ENCODE measurements around the gene CHADL. TPM values are rescaled to one million over a fixed set of nuclear protein-coding genes. Genes with fewer than 3 reads are reported as not detected.
A peak's percentile ranks its signal among the peaks of the same experiment; 100 is the strongest.

CHADL gene
- total RNA-seq, 4 donors from 2014 or later, result 5.9 to 12.6 (median 7.4) TPM

- peaks cover 0 to 5% (median 3%) of the 10 kb centered on the region in 3 donors for H3K4me1 ChIP-seq
- no peak for ATAC-seq
- no peaks in the 10 kb centered on the region for H3K9me3 ChIP-seq
- peaks cover 0 to 91% of the 10 kb centered on the region in 2 donors for H3K36me3 ChIP-seq
- 88 to 100% methylated on average over 2 to 8 of the region's 9 CpGs for WGBS, 2 donors (ENCODE audit: low coverage in 1 of 2)
- TF ChIP-seq POLR2A (IDR thresholded peaks at IDR 0.05), result no peak
- no peak for TF ChIP-seq CTCF (IDR thresholded peaks at IDR 0.05)
- no peak for TF ChIP-seq POLR2AphosphoS5 (IDR thresholded peaks at IDR 0.05)
- TF ChIP-seq EP300 (IDR thresholded peaks at IDR 0.05), result no peak
- no peak overlapping the region for H3K27ac ChIP-seq
- no peaks in the 10 kb centered on the region for H3K27me3 ChIP-seq
- H3K4me3 ChIP-seq, result no peak overlapping the region
Observed at GRCh38 chr22:41222846-41223507, 17.8 kb downstream of the CHADL start.

GRCh38 chr22:41217553-41218157 is 23.1 kb downstream of the CHADL start:
- peak overlapping the region; percentile 66 to 88 (median 84) for H3K27ac ChIP-seq
- ATAC-seq, result peak; percentile 92

GRCh38 chr22:41216984-41217383 is 23.7 kb downstream of the CHADL start:
- peak; percentile 34 for ATAC-seq
- TF ChIP-seq CTCF (IDR thresholded peaks at IDR 0.05) (no peak), POLR2A (IDR thresholded peaks at IDR 0.05) (no peak), EP300 (IDR thresholded peaks at IDR 0.05) (no peak), POLR2AphosphoS5 (IDR thresholded peaks at IDR 0.05) (no peak)
- Histone ChIP-seq H3K9me3 (no peaks in the 10 kb centered on the region), H3K4me3 (peak overlapping the region in 1 of 2 donors; percentile 33), H3K27me3 (no peaks in the 10 kb centered on the region), H3K36me3 (peaks cover 0 to 69% of the 10 kb centered on the region in 2 donors), H3K27ac (peak overlapping the region; percentile 66 to 88 (median 84)), H3K4me1 (peaks cover 0 to 30% (median 14%) of the 10 kb centered on the region in 3 donors)
- 16 to 20% methylated on average over 1 to 4 of the region's 13 CpGs for WGBS, 2 donors (ENCODE audit: low coverage in 1 of 2)

More at GRCh38 chr22:41217553-41218157, 23.1 kb downstream of the CHADL start:
- 30% methylated on average over 2 of the region's 16 CpGs; no CpG with 5 or more reads in 1 of the 2 donors for WGBS, 2 donors (ENCODE audit: low coverage in 1 of 2)
- H3K36me3 ChIP-seq, result peaks cover 0 to 69% of the 10 kb centered on the region in 2 donors
- no peak for TF ChIP-seq EP300 (IDR thresholded peaks at IDR 0.05)
- TF ChIP-seq POLR2AphosphoS5 (IDR thresholded peaks at IDR 0.05), result peak; percentile 65
- TF ChIP-seq POLR2A (IDR thresholded peaks at IDR 0.05), result peak; percentile 27 to 41
- no peak for TF ChIP-seq CTCF (IDR thresholded peaks at IDR 0.05)
- no peaks in the 10 kb centered on the region for H3K27me3 ChIP-seq
- peaks cover 0 to 30% (median 14%) of the 10 kb centered on the region in 3 donors for H3K4me1 ChIP-seq
- peak overlapping the region; percentile 11 to 33 for H3K4me3 ChIP-seq
- H3K9me3 ChIP-seq, result no peaks in the 10 kb centered on the region

GRCh38 chr22:41215926-41216325 is 24.8 kb downstream of the CHADL start:
- Histone ChIP-seq H3K4me1 (peaks cover 0 to 30% (median 14%) of the 10 kb centered on the region in 3 donors), H3K9me3 (no peaks in the 10 kb centered on the region), H3K27me3 (no peaks in the 10 kb centered on the region), H3K36me3 (peaks cover 0 to 64% of the 10 kb centered on the region in 2 donors), H3K27ac (peak overlapping the region in 3 of 4 donors; percentile 82 to 88 (median 86)), H3K4me3 (no peak overlapping the region)
- ATAC-seq, result no peak
- 100% methylated on average over 2 of the region's 7 CpGs; no CpG with 5 or more reads in 1 of the 2 donors for WGBS, 2 donors (ENCODE audit: low coverage in 1 of 2)
- TF ChIP-seq CTCF (IDR thresholded peaks at IDR 0.05) (no peak), POLR2A (IDR thresholded peaks at IDR 0.05) (no peak), POLR2AphosphoS5 (IDR thresholded peaks at IDR 0.05) (no peak), EP300 (IDR thresholded peaks at IDR 0.05) (no peak)
